Ureter (tissue), 1 donor: ENCODE data around the gene ERC2. TPM values are rescaled to one million over a fixed set of nuclear protein-coding genes. Genes with fewer than 3 reads are reported as not detected.
"Not testable (repeated sequence)": the region's sequence is repeated elsewhere in the genome, so short reads cannot be mapped to it uniquely, and the experiment has no call there.

ENCODE experiments used
- DNase-seq: peaks from one replicate; pipeline ENCODE4 v3.0.0-alpha.2; 2020; ENCODE audit warnings: low spot score
- total RNA-seq: library from RNA; stranded (reverse); gene quantifications from one replicate; pipeline ENCODE4 v1.2.4, GENCODE V29; 2023
- donor health status: DM: yes; HTN: yes; CAD: no.

ERC2 gene
- total RNA-seq, 1 donor from 2014 or later = 1.1 TPM

GRCh38 chr3:55884066-55884465, 584.2 kb downstream of the ERC2 start:
- DNase-seq = no peak

DNA sequence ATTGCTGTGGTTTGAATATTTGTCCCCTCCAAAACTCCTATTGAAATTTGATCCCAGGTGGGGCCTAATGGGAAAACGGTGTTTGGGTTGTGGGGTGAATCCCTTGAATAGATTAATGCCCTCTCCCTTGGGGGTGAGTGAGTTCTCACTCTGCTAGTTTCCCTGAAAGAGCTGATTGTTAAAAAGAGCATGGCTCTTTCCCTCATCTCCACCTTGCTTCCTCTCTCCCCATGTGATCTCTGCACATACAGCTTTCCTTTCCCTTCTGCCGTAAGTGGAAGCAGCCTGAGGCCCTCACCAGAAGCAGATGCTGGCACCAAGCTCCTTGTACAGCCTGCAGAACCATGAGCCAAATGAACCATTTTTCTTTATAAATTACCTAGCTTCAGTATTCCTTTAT, 586.3 kb downstream of the ERC2 start:
- no peak for DNase-seq

DNA sequence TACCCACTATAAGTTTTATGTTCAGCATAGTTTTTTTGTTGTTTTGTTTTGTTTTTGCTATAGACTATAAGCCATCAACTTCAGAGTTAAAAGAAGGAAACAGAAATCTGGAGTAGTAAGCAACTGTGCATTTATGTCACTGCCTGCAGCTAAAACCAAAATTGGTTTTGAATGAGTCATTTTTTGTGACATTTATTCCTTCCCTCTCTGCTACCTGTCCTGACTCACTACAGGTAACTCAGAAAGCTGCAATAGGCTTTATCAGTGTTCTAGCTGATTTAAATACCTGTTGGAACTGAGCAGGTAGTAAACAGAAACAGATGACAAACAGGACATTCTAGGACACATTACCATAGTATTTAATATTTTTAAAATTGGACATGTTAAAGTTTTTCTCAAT, 587.9 kb downstream of the ERC2 start:
- DNase-seq = no peak

GRCh38 chr3:55879901-55880331, 588.4 kb downstream of the ERC2 start:
- DNase-seq = no peak

GRCh38 chr3:55877703-55878102, 590.6 kb downstream of the ERC2 start:
- no peak for DNase-seq

- DNase-seq = no peak
These were observed 591.7 kb downstream of the ERC2 start for GRCh38 chr3:55876560-55876959.

DNA sequence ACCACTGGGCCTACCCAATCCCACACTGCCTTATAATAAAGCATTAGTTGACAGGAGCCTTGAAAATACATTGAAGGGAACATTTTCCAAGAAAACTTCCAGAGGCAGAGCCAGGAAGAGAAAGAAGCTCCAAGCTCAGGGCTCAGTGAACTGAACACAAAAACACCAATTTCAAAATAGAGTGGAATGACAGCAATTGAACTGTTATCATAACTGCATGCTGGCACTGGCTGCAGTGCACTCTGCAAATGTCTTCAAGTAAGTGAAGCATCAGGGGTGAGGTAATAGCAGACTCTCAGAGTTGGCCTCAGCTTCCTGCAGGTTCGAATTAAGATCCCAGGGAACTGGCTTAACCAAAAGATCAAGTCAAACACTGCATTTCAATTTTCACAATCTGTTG, 593.2 kb downstream of the ERC2 start:
- DNase-seq = no peak

DNA sequence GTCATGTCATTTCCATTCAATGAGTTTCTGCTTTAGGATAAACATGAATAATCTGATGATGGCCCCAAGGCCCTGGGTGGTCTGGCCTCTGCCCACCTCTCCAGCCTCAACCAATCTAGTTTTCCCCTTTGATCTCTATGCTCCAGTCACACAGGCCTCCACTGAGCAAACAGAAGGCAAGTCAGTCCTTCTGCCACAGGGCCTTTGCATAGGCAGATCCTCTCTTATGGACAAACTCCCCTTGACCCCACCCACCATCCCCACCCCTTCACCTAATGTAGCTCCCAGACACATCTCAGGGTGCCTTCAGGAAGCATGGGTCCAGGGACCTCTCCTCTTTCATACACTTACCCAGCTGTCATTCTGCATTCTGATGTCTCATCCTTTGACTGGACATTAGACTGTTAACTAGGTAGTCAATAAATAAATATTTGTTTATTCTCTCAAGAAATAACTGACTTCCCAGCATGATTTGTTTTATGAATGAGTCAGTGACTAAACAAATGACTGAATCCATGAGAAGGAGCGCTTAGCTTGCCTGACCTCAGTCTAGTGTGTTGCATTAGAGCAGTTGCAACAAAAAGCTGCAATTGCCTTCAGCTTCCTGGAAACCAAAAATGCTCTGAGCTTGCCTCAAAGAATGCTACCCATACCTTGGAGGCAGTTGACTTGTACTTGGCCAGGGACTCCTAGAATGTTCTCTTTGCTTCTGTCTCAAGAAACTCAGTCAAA, 594.6 kb downstream of the ERC2 start:
- DNase-seq = no peak

DNA sequence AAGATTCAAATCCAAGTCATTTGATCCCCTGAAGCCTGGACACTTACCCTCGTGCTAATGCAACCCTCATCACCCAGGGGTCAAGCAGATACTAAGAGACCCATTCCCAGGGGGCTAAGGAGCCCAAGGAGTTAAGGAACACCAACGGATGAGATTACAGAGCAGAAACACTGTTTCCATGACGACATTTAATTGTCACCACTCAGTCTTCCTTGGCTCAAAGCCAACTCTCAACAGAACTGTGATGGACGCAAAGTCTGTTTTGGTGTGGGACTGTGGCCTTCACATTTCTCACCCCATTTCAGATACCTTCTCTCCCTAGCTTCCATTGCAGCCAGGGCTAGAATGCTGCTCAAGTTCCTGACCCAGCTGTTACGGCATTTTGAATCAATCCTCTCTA, 597.7 kb downstream of the ERC2 start:
- no peak for DNase-seq

GRCh38 chr3:55868347-55868746, 599.9 kb downstream of the ERC2 start:
- no peak for DNase-seq

GRCh38 chr3:55863028-55863427, 605.2 kb downstream of the ERC2 start:
- DNase-seq = no peak

GRCh38 chr3:55860049-55860721, 608.1 kb downstream of the ERC2 start:
- no peak for DNase-seq

DNA sequence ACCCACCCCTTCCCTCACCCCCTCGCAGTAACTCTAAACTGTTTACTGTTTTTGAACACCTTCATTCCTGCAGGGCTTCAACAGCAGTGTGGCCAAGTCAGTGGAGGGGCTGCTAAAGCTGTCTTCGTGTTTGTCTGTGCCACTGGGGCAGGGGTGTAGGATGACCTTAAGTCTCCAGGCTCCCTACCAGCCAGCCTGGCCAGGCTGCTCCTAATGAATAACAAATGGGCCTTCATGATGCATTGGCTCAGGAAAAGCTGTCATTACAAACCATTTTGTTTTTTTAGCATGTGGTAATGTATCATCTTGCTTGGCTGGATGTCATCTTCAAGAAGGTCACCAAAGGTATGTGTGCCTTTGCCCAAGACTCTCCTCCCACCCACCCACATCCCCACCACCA, 609.0 kb downstream of the ERC2 start:
- DNase-seq = no peak

GRCh38 chr3:55858727-55859126, 609.5 kb downstream of the ERC2 start:
- no peak for DNase-seq

- no peak for DNase-seq
These were observed 610.0 kb downstream of the ERC2 start for GRCh38 chr3:55858302-55858701.

DNA sequence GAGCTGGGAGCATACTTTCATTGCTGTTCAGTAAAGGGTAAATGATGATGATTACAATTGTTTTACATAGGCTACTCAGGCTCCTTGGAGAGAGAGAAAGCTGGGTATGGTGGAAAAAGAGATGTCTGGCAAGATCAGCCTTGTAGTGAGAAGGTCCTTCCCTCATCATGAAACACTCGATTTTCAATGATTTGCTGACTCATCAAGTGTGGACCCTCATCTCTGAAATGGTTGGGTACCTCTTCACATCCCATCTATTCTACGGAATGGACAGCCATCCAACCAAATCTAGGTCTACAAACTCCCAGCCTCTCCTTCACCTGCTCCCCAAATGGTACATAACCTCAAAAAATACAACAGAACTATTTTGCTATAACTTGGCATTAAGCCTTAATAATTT, 610.6 kb downstream of the ERC2 start:
- no peak for DNase-seq

DNA sequence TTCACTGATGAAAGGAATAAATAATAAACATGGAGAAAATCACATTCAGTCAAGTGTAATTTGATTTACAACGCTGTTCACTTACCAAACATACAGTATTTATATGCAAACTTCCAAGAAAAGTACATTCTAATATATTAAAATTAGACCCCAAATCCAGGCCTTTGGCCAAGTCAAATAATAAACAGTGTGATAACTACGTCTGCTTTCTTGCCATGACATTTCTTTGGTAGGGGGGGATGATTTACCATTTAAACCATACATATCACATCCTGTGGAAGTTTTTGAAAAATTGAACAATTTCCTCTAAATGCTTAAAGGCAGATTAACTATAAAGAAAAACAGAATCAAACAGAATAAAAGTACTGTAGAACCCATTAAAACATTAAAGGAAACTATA, 613.0 kb downstream of the ERC2 start:
- DNase-seq = no peak

DNA sequence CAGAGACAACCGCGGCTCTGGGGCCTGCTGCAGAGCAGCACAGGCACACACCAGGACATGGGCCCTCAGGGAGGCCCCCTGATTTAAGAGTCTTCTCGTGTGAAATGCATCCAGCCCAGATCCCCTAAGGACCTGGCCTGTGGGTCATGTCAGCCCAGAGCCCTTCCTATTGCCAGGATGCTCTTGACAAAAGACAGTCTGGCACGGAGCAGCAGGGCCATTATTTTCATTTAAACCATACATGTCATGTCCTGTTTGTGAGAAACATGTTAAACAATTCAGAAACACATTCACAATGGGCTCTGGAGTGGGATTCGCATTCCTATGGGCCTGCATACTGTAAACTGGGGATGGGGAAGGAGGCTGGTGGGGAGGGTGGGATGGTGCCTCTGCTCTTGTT, 613.8 kb downstream of the ERC2 start:
- no peak for DNase-seq

DNA sequence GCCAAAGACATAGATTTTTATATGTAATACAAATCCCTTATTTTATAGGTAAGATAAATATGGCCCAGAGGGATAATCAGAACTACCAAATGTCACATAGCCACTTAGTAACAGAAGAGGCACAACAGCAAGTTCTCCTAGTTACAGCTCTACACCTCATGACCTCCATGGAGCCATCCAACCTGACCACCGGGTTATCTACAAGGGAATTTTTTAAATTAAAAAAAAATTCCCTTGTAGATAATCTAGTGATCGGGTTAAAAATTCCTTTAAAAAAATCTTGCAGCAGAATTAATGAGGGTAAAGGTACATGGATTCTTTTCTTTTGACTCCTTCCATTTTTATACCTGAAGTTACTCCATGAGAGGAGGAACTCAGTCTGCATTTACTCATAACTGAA, 615.9 kb downstream of the ERC2 start:
- DNase-seq = no peak

DNA sequence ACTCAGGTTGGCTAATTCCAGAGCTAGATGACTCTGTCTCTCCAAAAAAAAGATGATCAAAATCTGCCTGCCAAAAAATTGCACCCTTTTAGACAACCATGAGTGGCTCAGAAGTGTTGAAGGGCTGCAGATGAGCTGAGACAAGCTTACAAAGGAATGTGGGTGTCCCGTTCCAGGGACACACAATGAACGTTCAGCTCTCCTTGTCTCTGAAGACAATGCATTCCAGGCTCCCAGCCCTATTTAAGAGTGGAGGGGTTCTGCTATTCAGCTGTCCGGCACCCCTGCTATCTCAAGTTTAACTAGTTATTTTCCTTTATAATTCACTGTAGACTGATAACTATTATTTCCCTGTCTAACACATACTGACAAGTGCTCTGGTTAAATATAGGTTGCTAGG, 626.1 kb downstream of the ERC2 start:
- no peak for DNase-seq

DNA sequence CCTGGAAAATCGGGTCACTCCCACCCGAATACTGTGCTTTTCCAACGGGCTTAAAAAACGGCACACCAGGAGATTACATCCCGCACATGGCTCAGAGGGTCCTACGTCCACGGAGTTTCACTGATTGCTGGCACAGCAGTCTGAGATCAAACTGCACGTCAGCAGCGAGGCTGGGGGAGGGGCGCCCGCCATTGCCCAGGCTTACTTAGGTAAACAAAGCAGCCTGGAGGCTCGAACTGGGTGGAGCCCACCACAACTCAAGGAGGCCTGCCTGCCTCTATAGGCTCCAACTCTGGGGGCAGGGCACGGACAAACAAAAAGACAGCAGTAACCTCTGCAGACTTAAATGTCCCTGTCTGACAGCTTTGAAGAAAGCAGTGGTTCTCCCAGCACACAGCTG, 636.4 kb downstream of the ERC2 start:
- not testable (repeated sequence) for DNase-seq

- DNase-seq = no peak
These were observed 639.6 kb downstream of the ERC2 start for GRCh38 chr3:55828712-55829111.

GRCh38 chr3:55827786-55828185, 640.5 kb downstream of the ERC2 start:
- no peak for DNase-seq
